ENCODE data around the gene LAMTOR2. TPM values are rescaled to one million over a fixed set of nuclear protein-coding genes. Genes with fewer than 3 reads are reported as not detected.

Gene LAMTOR2
- total and polyA plus RNA-seq, 2 experiments from 2014 or later, result 48.5 to 142 TPM

DNA sequence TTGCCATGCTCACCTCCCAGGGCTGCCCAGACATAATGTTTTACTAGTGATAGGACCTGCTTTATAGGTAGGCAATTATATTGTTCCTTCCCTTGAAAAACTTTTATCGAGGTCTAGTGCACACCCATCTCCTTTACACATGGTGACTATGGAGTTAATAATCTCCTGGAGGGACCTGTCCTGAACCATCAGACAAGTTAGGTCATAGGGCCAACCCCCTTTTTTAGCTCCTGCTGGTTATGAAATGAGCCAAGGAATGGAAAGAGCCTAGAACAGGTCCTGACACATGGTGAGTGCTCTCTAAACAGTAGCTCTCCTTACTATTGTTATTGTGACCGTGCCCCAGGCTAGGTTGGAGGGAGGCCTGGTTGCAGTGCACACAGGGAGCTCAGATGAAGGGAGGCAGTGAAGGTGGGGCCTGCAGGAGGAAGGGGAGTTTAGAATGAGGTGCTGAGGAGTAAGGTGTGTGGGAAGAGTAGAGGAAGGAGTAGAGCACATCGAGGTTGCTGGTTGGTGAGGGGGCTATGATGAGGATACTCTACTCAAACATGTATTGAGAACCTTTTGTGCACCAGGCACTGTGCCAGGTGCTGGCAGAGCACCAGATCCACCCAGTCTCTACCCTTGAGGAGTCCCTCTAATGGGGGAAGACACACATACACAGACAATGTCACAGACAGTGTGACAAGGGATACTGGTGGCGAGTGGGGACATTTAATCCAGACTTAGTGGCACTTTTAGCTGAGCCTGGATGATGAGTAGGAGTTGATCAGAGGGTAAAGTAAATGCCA lies 45.8 kb downstream of the LAMTOR2 start:
- H3K4me3 ChIP-seq, result no peak overlapping the region
- H3K79me2 ChIP-seq, result peaks cover 82% of the 10 kb centered on the region
- no peak for DNase-seq (ENCODE audit: low spot score)
- peaks cover 50% of the 10 kb centered on the region for H3K4me1 ChIP-seq (ENCODE audit: insufficient read depth)
- no peaks in the 10 kb centered on the region for H4K20me1 ChIP-seq (ENCODE audit: insufficient read depth, poor library complexity, severe bottlenecking)
- no peak overlapping the region for H2AFZ ChIP-seq
- no peak overlapping the region for H3K4me2 ChIP-seq
- no peaks in the 10 kb centered on the region for H3K36me3 ChIP-seq (replicated peaks; ENCODE audit: insufficient read depth, low read depth)
- H3K9me3 ChIP-seq (ENCODE audit: low read depth), result no peaks in the 10 kb centered on the region
- no peak overlapping the region for H3K27ac ChIP-seq
- no peaks in the 10 kb centered on the region for H3K9me2 ChIP-seq (replicated peaks; ENCODE audit: insufficient read depth)
- TF ChIP-seq EZH2phosphoT487 (IDR thresholded peaks at IDR 0.05; ENCODE audit: low read depth, severe bottlenecking, unreplicated experiment), result no peak
- TF ChIP-seq, protein P1, sequence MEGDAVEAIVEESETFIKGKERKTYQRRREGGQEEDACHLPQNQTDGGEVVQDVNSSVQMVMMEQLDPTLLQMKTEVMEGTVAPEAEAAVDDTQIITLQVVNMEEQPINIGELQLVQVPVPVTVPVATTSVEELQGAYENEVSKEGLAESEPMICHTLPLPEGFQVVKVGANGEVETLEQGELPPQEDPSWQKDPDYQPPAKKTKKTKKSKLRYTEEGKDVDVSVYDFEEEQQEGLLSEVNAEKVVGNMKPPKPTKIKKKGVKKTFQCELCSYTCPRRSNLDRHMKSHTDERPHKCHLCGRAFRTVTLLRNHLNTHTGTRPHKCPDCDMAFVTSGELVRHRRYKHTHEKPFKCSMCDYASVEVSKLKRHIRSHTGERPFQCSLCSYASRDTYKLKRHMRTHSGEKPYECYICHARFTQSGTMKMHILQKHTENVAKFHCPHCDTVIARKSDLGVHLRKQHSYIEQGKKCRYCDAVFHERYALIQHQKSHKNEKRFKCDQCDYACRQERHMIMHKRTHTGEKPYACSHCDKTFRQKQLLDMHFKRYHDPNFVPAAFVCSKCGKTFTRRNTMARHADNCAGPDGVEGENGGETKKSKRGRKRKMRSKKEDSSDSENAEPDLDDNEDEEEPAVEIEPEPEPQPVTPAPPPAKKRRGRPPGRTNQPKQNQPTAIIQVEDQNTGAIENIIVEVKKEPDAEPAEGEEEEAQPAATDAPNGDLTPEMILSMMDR (IDR thresholded peaks at IDR 0.05; ENCODE audit: poor library complexity), result no peak
- TF ChIP-seq EZH2 (IDR thresholded peaks at IDR 0.05; ENCODE audit: borderline replicate concordance), result no peak
- 82% methylated on average over 4 of the region's 4 CpGs for WGBS (ENCODE audit: low lambda C conversion rate, missing lambda C conversion rate)
- no peaks in the 10 kb centered on the region for H3K27me3 ChIP-seq

DNA sequence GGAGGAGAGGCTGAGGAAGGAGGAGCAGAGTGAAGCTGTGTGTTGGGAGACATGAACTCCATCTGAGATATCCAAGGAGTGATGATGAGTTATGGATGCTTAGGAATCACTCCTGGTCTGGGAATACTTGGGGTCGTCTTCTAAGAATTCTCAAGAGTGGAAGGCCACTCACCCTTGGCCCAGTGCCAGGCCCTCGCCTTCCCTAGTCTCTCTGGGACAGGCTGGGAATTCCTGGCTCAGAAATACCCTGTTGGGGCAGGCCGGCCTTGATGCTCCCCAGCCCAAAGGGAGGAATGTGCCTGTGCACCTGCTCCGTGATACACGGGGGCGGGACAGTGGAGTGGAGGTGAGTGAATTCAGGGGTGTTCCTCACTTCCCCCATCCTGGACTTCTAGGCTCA lies 47.3 kb downstream of the LAMTOR2 start:
- DNase-seq (ENCODE audit: low spot score), result no peak
- Histone ChIP-seq H3K4me3 (no peak overlapping the region), H2AFZ (no peak overlapping the region), H3K36me3 (replicated peaks; ENCODE audit: insufficient read depth, low read depth) (no peaks in the 10 kb centered on the region), H4K20me1 (ENCODE audit: insufficient read depth, poor library complexity, severe bottlenecking) (no peaks in the 10 kb centered on the region), H3K27ac (peak overlapping the region; percentile 99), H3K9me3 (ENCODE audit: low read depth) (no peaks in the 10 kb centered on the region), H3K4me2 (no peak overlapping the region), H3K4me1 (ENCODE audit: insufficient read depth) (peaks cover 57% of the 10 kb centered on the region), H3K27me3 (no peaks in the 10 kb centered on the region), H3K79me2 (peaks cover 73% of the 10 kb centered on the region), H3K9me2 (replicated peaks; ENCODE audit: insufficient read depth) (no peaks in the 10 kb centered on the region)
- 82% methylated on average over 6 of the region's 6 CpGs for WGBS (ENCODE audit: low lambda C conversion rate, missing lambda C conversion rate)
- TF ChIP-seq, protein P1 (IDR thresholded peaks at IDR 0.05; ENCODE audit: poor library complexity), result no peak
- TF ChIP-seq EZH2 (IDR thresholded peaks at IDR 0.05; ENCODE audit: borderline replicate concordance) (no peak), EZH2phosphoT487 (IDR thresholded peaks at IDR 0.05; ENCODE audit: low read depth, severe bottlenecking, unreplicated experiment) (no peak)

DNA sequence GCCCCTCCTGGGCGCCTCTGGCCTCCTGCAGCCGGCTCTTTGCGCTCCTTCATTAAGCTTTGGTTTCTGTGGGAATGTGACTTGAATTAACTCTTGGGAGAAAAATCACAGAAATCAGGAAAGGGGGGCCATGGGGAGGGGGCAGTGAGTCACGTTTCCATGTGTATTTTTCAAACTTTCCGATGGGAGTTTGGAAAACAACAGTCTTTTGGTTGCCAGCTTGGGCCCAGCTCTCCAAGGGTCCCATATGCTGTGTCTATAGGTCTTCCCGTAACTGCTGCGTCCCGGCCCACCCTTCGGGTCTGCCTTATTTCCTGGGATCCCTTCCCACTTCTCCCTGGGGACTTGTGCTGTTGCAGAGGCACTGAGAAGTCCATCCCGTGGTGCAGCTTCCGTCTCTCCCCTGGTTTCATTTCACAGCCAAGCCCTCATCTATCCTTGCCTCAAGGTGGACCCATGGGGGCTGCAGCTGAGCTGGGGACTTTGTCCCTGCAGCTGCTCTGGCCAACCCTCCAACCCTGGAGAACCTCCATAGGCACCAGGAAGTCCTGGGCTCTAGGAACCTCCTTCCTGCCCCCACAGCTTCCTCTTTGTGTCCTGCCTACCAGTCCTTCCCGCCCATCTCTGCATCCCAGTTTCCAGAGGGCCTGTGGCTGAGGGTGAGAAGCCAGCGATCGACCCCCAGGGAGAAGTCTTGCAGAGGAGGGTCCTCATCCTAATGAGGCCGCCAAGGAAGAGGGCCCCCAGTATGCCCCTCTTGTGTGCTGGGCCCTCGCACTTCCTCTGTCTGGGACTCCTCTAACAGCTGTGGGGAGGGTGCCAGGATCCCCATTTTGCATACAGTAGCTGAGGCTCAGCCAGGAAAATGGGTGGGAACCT lies 48.3 kb downstream of the LAMTOR2 start:
- Histone ChIP-seq H3K9me2 (replicated peaks; ENCODE audit: insufficient read depth) (no peaks in the 10 kb centered on the region), H3K36me3 (replicated peaks; ENCODE audit: insufficient read depth, low read depth) (no peaks in the 10 kb centered on the region), H3K4me2 (peak overlapping the region; percentile 37), H3K27me3 (no peaks in the 10 kb centered on the region), H3K9me3 (ENCODE audit: low read depth) (no peaks in the 10 kb centered on the region), H2AFZ (no peak overlapping the region), H3K27ac (peak overlapping the region; percentile 99), H3K4me1 (ENCODE audit: insufficient read depth) (peaks cover 62% of the 10 kb centered on the region), H3K79me2 (peaks cover 72% of the 10 kb centered on the region), H3K4me3 (no peak overlapping the region), H4K20me1 (ENCODE audit: insufficient read depth, poor library complexity, severe bottlenecking) (no peaks in the 10 kb centered on the region)
- no peak for DNase-seq (ENCODE audit: low spot score)
- WGBS (ENCODE audit: low lambda C conversion rate, missing lambda C conversion rate), result 87% methylated on average over 16 of the region's 16 CpGs
- TF ChIP-seq EZH2phosphoT487 (IDR thresholded peaks at IDR 0.05; ENCODE audit: low read depth, severe bottlenecking, unreplicated experiment) (no peak), EZH2 (IDR thresholded peaks at IDR 0.05; ENCODE audit: borderline replicate concordance) (no peak)
- TF ChIP-seq, protein P1 (IDR thresholded peaks at IDR 0.05; ENCODE audit: poor library complexity), result no peak
